ENCODE measurements around the gene PIAS3. TPM values are rescaled to one million over a fixed set of nuclear protein-coding genes. Genes with fewer than 3 reads are reported as not detected.

PIAS3 gene
- total and polyA plus RNA-seq, 7 donors, result 5.4 to 37.9 (median 17.5) TPM

DNA sequence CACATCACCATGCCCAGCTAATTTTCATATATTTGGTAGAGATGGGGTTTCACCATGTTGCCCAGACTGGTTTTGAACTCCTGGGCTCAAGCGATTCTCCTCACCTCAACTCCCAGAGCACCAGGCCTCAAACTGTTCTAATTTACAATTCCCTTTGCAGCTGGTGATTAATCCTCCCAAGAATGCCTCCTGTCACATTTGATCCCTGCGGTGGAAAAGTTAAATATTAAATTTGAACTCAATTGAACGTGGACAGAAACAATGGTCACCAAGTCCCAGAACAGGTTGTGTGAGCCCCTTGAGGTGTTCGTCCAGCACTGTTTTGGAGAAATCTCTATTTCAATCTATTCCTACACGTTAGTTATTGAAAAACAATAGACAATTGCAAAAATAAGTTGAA is 28.8 kb upstream of the PIAS3 start:
- Histone ChIP-seq H3K27ac (no peak overlapping the region), H3K4me1 (peaks cover 0 to 23% (median 21%) of the 10 kb centered on the region in 4 donors), H3K36me3 (no peaks in the 10 kb centered on the region), H3K27me3 (no peaks in the 10 kb centered on the region), H3K9me3 (no peaks in the 10 kb centered on the region), H3K4me3 (no peak overlapping the region)
- TF ChIP-seq POLR2AphosphoS5 (IDR thresholded peaks at IDR 0.05), result no peak
- TF ChIP-seq, protein P1, sequence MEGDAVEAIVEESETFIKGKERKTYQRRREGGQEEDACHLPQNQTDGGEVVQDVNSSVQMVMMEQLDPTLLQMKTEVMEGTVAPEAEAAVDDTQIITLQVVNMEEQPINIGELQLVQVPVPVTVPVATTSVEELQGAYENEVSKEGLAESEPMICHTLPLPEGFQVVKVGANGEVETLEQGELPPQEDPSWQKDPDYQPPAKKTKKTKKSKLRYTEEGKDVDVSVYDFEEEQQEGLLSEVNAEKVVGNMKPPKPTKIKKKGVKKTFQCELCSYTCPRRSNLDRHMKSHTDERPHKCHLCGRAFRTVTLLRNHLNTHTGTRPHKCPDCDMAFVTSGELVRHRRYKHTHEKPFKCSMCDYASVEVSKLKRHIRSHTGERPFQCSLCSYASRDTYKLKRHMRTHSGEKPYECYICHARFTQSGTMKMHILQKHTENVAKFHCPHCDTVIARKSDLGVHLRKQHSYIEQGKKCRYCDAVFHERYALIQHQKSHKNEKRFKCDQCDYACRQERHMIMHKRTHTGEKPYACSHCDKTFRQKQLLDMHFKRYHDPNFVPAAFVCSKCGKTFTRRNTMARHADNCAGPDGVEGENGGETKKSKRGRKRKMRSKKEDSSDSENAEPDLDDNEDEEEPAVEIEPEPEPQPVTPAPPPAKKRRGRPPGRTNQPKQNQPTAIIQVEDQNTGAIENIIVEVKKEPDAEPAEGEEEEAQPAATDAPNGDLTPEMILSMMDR (IDR thresholded peaks at IDR 0.05), result no peak
- no peak for TF ChIP-seq EP300 (IDR thresholded peaks at IDR 0.05)
- TF ChIP-seq POLR2A (IDR thresholded peaks at IDR 0.05), result no peak
- WGBS, 2 donors, result 67 to 86% methylated on average over 5 of the region's 5 CpGs
- DNase-seq, result no peak
- intact Hi-C loops (cut with DNase I), result no loop called here

GRCh38 chr1:145886816-145887215 is 27.9 kb upstream of the PIAS3 start:
- intact Hi-C loops (cut with DNase I), result no loop called here
- H3K4me3 ChIP-seq, result no peak overlapping the region
- WGBS, 2 donors, result 70 to 82% methylated on average over 8 of the region's 8 CpGs

DNA sequence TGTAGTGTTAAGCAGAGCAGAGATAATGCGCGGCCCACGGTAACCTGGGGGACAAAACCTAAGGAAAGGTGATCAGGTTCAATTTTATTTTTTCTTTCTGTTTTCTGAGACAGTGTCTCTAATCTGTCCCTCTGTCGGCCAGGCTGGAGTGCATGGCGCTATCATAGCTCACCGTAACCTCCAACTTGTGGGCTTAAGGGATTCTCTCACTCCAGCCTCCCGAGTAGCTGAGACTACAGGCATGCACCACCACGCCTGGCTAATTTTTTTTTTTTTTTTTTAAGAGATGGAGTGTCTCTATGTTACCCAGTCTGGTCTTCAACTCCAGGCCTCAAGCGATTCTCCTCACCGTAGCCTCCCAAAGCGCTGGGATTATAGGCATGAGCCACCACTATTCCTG is 27.5 kb upstream of the PIAS3 start:
- intact Hi-C loops (cut with DNase I), result no loop called here
- peak overlapping the region in 1 of 4 donors; percentile 40 for H3K27ac ChIP-seq
- H3K27me3 ChIP-seq, result no peaks in the 10 kb centered on the region
- H3K4me3 ChIP-seq, result peak overlapping the region; percentile 42 to 72 (median 60)
- H3K36me3 ChIP-seq, result no peaks in the 10 kb centered on the region
- TF ChIP-seq POLR2AphosphoS5 (IDR thresholded peaks at IDR 0.05) (no peak), EP300 (IDR thresholded peaks at IDR 0.05) (no peak), POLR2A (IDR thresholded peaks at IDR 0.05) (no peak)
- TF ChIP-seq, protein P1 (IDR thresholded peaks at IDR 0.05), result no peak
- no peak for DNase-seq
- no peaks in the 10 kb centered on the region for H3K9me3 ChIP-seq
- H3K4me1 ChIP-seq, result peaks cover 0 to 11% (median 11%) of the 10 kb centered on the region in 4 donors
- WGBS, 2 donors, result 43 to 54% methylated on average over 11 of the region's 11 CpGs

More at GRCh38 chr1:145886816-145887215, 27.9 kb upstream of the PIAS3 start:
- Histone ChIP-seq H3K4me1 (peaks cover 0 to 16% (median 15%) of the 10 kb centered on the region in 4 donors), H3K27ac (no peak overlapping the region), H3K9me3 (no peaks in the 10 kb centered on the region), H3K36me3 (no peaks in the 10 kb centered on the region), H3K27me3 (no peaks in the 10 kb centered on the region)
- TF ChIP-seq POLR2A (IDR thresholded peaks at IDR 0.05) (no peak), EP300 (IDR thresholded peaks at IDR 0.05) (no peak), POLR2AphosphoS5 (IDR thresholded peaks at IDR 0.05) (no peak)
- TF ChIP-seq, protein P1 (IDR thresholded peaks at IDR 0.05), result no peak
- DNase-seq, result no peak

GRCh38 chr1:145885738-145886287 is 26.9 kb upstream of the PIAS3 start, which contains the start of gene ANKRD35:
Gene ANKRD35, minus strand, starts transcription at chr1:145885866. Its CDS starts 108 bp downstream, at chr1:145885758.
- Histone ChIP-seq H3K9me3 (no peaks in the 10 kb centered on the region), H3K27me3 (no peaks in the 10 kb centered on the region), H3K4me1 (peaks cover 0 to 11% (median 6%) of the 10 kb centered on the region in 4 donors), H3K36me3 (no peaks in the 10 kb centered on the region), H3K27ac (peak within 1 kb of the TSS in 1 of 4 donors; percentile 40), H3K4me3 (peak within 1 kb of the TSS; percentile 42 to 72 (median 60))
- peak; percentile 89 for DNase-seq
- intact Hi-C loops (cut with DNase I), result no loop called here
- WGBS, 2 donors, result 1% methylated on average over 36 of the region's 36 CpGs
- TF ChIP-seq POLR2AphosphoS5 (IDR thresholded peaks at IDR 0.05) (no peak), EP300 (IDR thresholded peaks at IDR 0.05) (no peak), POLR2A (IDR thresholded peaks at IDR 0.05) (no peak)
- TF ChIP-seq, protein P1 (IDR thresholded peaks at IDR 0.05), result no peak

Measured in sigmoid colon (tissue), 7 donors.